Natural killer cell (primary cell): Measurements from ENCODE around the gene C1QTNF6. TPM values are rescaled to one million over a fixed set of nuclear protein-coding genes. Genes with fewer than 3 reads are reported as not detected.
A peak's percentile ranks its signal among the peaks of the same experiment; 100 is the strongest.

ENCODE experiments used
- ATAC-seq, 3 donors: fragments of 150-1000 bp in 2 of 3; fragments of 200-7000 bp in 1 of 3; cut with Tn5 transposase; 1 replicate in 1 of 3; 2 replicates in 2 of 3; pipeline ENCODE4 v1.10.0; 2021; ENCODE audit warnings: mild to moderate bottlenecking in 2 of 3, moderate library complexity in 2 of 3
- DNase-seq, 2 donors: peaks; one replicate each; pipeline versions ENCODE4 v3.0.0 to v3.0.0-alpha.2; 2013 to 2021; ENCODE audit warnings: mixed read lengths in 1 of 2
- H3K27ac ChIP-seq: one replicate; pipeline ENCODE4 v1.5.1; 2013; ENCODE audit warnings: mild to moderate bottlenecking, low read length
- H3K27me3 ChIP-seq: one replicate; pipeline ENCODE4 v1.6.1; 2013; ENCODE audit warnings: low read length; ENCODE audit not compliant: control insufficient read depth, insufficient read depth
- H3K36me3 ChIP-seq: one replicate; pipeline ENCODE4 v1.6.1; 2013; ENCODE audit warnings: low read length; ENCODE audit not compliant: control insufficient read depth, insufficient read depth
- H3K4me1 ChIP-seq: one replicate; pipeline ENCODE4 v1.6.1; 2013; ENCODE audit warnings: low read length; ENCODE audit not compliant: control insufficient read depth, insufficient read depth
- H3K4me3 ChIP-seq: one replicate; pipeline ENCODE4 v1.5.1; 2013; ENCODE audit warnings: low read length
- H3K9me3 ChIP-seq: one replicate; pipeline ENCODE4 v1.6.1; 2013; ENCODE audit warnings: low read length; ENCODE audit not compliant: control insufficient read depth, insufficient read depth
- H3K27ac Mint-ChIP-seq, 2 donors: one replicate each; pipeline ENCODE4 v1.8.0; 2022; ENCODE audit warnings: mild to moderate bottlenecking in 2 of 2, mixed read lengths in 2 of 2, moderate library complexity in 1 of 2
- H3K27me3 Mint-ChIP-seq, 2 donors: one replicate each; pipeline ENCODE4 v1.8.0; 2022; ENCODE audit warnings: low read depth in 2 of 2, mixed read lengths in 2 of 2
- H3K36me3 Mint-ChIP-seq: one replicate; pipeline ENCODE4 v1.8.0; 2022; ENCODE audit warnings: mixed read lengths
- H3K4me1 Mint-ChIP-seq, 2 donors: one replicate each; pipeline ENCODE4 v1.8.0; 2022; ENCODE audit warnings: mixed read lengths in 2 of 2
- H3K4me3 Mint-ChIP-seq: one replicate; pipeline ENCODE4 v1.8.0; 2022; ENCODE audit warnings: mild to moderate bottlenecking, moderate library complexity, mixed read lengths
- H3K9me3 Mint-ChIP-seq, 2 donors: one replicate each; pipeline ENCODE4 v1.8.0; 2022; ENCODE audit warnings: mixed read lengths in 2 of 2
- WGBS: methylation state at CpG from one replicate; pipeline ENCODE4 v1.1.7; 2013; ENCODE audit warnings: missing lambda C conversion rate; ENCODE audit not compliant: insufficient coverage; 5-methylcytosine and 5-hydroxymethylcytosine counted together
- intact Hi-C: fragments of 100-400 bp; cut with micrococcal nuclease; formaldehyde crosslinking; loops from one replicate; pipeline ENCODE4 v1.14.2; 2022
- total RNA-seq, 4 donors: library from RNA; stranded (reverse); fragments of 120-200 nt in 1 of 4; gene quantifications; one replicate each; pipeline versions ENCODE4 v1.2.3 to v1.2.4, GENCODE V29; 2013 to 2022
- TF ChIP-seq, protein P1 (sequence below): fragments of 200-600 bp; IDR thresholded peaks from one replicate; pipeline ENCODE4 v1.8.0; 2022; ENCODE audit warnings: antibody characterized with exemption

The C1QTNF6 gene
- total RNA-seq, 3 donors from 2014 or later (not counting 1 experiment from before 2014, with no cell fraction given), result 6.0 to 10.3 (median 6.7) TPM

DNA sequence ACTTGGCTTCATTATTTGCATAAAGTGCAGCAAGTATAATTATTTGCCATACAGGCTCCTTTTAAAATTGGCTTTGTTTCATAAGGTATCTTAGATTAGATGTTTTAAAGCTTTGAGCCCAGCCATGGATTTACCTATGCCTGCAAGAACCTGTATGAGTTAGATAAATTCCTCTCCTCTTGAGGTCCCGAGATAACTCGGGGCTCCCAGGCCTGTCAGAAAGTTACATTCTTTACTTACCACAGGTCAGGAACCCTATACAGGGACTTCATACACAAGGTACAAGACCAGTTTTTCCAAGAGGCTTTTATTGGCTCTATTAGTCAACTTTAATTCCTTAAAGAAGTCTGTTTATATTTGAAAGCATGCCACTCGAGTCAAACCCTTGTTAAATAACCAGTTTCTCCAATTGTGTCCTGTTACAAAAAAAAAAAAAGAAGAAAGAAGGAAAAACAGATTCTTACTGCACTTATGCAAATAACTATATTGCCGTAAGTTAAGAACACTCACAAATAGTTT lies 2.3 kb upstream of the C1QTNF6 start:
- Mint-ChIP-seq H3K36me3 (no peaks in the 10 kb centered on the region), H3K4me3 (no peak overlapping the region), H3K4me1 (peaks cover 61 to 67% of the 10 kb centered on the region in 2 donors), H3K9me3 (no peaks in the 10 kb centered on the region), H3K27ac (no peak overlapping the region), H3K27me3 (no peaks in the 10 kb centered on the region)
- Histone ChIP-seq H3K4me1 (peaks cover 48% of the 10 kb centered on the region), H3K4me3 (no peak overlapping the region), H3K27me3 (no peaks in the 10 kb centered on the region), H3K27ac (no peak overlapping the region), H3K36me3 (no peaks in the 10 kb centered on the region), H3K9me3 (no peaks in the 10 kb centered on the region)
- WGBS, result 96% methylated on average over 2 of the region's 4 CpGs
- TF ChIP-seq, protein P1, sequence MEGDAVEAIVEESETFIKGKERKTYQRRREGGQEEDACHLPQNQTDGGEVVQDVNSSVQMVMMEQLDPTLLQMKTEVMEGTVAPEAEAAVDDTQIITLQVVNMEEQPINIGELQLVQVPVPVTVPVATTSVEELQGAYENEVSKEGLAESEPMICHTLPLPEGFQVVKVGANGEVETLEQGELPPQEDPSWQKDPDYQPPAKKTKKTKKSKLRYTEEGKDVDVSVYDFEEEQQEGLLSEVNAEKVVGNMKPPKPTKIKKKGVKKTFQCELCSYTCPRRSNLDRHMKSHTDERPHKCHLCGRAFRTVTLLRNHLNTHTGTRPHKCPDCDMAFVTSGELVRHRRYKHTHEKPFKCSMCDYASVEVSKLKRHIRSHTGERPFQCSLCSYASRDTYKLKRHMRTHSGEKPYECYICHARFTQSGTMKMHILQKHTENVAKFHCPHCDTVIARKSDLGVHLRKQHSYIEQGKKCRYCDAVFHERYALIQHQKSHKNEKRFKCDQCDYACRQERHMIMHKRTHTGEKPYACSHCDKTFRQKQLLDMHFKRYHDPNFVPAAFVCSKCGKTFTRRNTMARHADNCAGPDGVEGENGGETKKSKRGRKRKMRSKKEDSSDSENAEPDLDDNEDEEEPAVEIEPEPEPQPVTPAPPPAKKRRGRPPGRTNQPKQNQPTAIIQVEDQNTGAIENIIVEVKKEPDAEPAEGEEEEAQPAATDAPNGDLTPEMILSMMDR, result no peak
- DNase-seq (no peak), ATAC-seq (no peak)
- intact Hi-C loops, result no loop called here

DNA sequence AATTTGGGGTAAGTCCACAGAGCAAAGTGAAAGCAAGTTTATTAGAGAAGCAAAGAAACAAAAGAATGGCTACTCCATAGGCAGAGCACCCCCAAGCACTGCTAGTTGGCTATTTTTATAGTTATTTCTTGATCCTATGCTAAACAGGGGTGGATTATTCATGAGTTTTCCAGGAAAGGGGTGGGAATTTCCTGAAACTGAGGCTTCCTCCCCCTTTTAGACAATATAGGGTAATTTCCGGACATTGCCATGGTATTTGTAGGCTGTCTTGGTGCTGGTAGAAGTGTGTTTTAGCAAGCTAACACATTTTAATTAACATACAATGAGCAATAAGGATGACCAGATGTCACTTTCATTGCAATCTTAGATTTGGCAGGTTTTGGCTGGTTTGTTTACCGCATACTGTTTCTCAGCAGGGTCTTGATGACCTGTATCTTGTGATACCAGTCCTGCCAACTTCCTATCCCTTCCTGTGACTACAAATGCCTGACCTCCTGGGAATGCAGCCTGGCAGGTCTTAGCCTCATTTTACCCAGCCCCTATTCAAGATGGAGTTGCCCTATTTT lies 937 bp upstream of the C1QTNF6 start:
- no peaks in the 10 kb centered on the region for H3K27me3 Mint-ChIP-seq
- WGBS, result 73% methylated on average over 1 of the region's 2 CpGs
- H3K36me3 ChIP-seq, result no peaks in the 10 kb centered on the region
- H3K4me1 Mint-ChIP-seq, result peaks cover 57 to 63% of the 10 kb centered on the region in 2 donors
- H3K9me3 ChIP-seq, result no peaks in the 10 kb centered on the region
- H3K27ac ChIP-seq, result peak overlapping the region; percentile 39
- H3K9me3 Mint-ChIP-seq, result no peaks in the 10 kb centered on the region
- no peaks in the 10 kb centered on the region for H3K36me3 Mint-ChIP-seq
- H3K4me3 Mint-ChIP-seq, result peak overlapping the region; percentile 31
- intact Hi-C loops, result no loop called here
- no peak overlapping the region for H3K4me3 ChIP-seq
- ATAC-seq (peak in 2 of 3 donors; percentile 14 to 19), DNase-seq (no peak)
- peaks cover 55% of the 10 kb centered on the region for H3K4me1 ChIP-seq
- no peaks in the 10 kb centered on the region for H3K27me3 ChIP-seq
- TF ChIP-seq, protein P1, result no peak
- H3K27ac Mint-ChIP-seq, result peak overlapping the region; percentile 2 to 80

DNA sequence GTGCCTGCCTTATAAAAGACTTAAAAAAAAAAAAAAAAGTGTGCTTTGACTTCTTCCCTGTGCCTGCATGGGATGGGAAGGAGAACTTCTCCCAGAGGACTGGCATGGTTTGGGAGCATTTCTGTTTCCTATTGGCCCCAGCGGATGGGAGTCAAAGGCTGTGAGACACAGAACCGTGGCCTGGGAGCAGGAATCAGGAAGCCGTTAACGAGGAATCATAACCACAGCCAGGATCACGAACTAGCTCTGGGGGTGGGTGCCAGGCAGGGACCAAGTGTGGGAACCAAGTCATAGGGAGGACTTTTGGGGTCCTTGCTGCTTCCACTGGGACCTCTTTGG lies 526 bp downstream of the C1QTNF6 start:
- Mint-ChIP-seq H3K36me3 (no peaks in the 10 kb centered on the region), H3K27ac (peak overlapping the region; percentile 80 to 86), H3K27me3 (no peaks in the 10 kb centered on the region), H3K4me3 (peak overlapping the region; percentile 35), H3K9me3 (no peaks in the 10 kb centered on the region), H3K4me1 (peaks cover 48 to 58% of the 10 kb centered on the region in 2 donors)
- Histone ChIP-seq H3K4me1 (peaks cover 64% of the 10 kb centered on the region), H3K9me3 (no peaks in the 10 kb centered on the region), H3K4me3 (no peak overlapping the region), H3K27me3 (no peaks in the 10 kb centered on the region), H3K36me3 (no peaks in the 10 kb centered on the region), H3K27ac (no peak overlapping the region)
- WGBS, result 63% methylated on average over 5 of the region's 5 CpGs
- intact Hi-C loops, result no loop called here
- ATAC-seq (no peak), DNase-seq (no peak)
- TF ChIP-seq, protein P1, result no peak
